ENCODE data around the gene LSMEM2. TPM values are rescaled to one million over a fixed set of nuclear protein-coding genes. Genes with fewer than 3 reads are reported as not detected.
"Not testable (repeated sequence)": the region's sequence is repeated elsewhere in the genome, so short reads cannot be mapped to it uniquely, and the experiment has no call there.

LSMEM2 gene
- total RNA-seq, 1 donor from 2014 or later: 17.1 TPM

DNA sequence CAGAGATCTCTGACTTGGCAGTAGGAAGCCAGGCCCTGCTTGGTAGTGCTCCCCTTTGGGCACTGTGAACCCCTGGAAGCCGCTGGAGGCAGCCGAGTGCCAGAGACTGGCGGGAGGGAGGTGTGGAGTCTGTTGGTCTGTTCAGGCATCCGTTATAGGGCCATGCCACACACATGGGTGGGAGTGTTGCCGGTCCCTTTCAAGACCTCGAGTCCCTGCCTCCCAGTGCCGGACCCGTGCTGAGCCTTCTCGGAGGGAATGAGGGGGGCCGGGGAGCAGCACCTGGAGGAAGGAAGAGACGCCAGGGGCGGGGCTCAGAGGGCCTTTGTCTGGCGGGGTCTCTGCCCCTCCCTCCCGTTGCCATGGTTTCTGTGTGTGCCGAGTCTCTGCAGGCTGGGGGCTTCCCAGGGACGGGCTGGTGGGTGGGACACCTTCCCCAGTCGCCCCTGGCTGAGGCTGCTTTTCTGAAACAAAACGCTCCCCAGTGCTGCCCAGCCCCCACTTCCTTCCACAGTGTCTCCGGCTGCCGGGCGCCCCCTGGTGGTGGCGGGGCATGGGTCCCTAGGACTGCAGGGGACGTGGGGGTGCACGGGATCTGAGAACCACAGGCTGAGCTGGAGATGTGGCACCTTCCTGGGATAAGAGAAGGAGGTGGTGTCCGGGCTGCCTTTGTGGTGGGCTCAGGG is 32.9 kb upstream of the LSMEM2 start:
- peak; percentile 96 for DNase-seq

DNA sequence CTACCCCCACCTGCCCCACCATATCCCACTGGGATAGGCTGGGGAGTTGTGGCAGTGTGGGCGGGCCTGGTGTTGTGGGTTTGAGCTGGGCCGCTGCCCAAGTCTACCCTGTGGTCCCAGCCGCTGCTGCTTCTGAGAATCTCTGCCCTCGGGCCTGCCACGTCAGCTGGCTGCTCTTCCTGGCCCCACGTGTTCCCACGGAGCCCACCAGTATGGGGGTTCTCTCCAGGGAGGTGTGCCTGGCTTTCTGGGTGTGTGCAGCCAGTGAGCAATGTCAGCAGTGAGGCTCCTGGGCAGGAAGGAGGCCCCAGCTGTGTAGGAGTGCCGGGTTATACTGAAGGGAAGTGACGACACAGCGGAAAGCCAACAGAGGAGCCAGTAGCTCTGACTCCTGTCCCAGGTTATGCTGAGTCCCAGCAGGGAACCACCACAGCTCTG is 32.4 kb upstream of the LSMEM2 start:
- peak; percentile 73 for DNase-seq

DNA sequence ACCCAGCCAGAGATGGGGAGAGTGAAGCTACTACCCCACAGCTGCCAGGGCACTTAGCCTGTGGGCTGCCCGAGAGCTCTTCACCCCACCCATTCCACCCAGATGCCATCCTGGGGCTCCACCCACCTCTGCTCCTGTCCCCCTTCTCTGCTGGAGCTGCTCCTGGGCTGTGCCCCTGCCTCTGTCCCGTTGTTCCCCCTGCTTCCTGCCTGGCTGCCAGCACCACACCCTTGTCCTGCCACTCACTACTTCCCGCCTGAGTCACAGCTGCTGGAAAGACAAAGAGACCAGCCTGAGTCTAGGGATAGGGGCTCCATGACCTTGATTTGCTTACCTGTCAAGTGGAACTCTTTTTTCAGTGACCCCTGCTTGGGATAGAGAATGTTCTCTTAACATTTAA is 30.5 kb upstream of the LSMEM2 start:
- peak; percentile 68 for DNase-seq

DNA sequence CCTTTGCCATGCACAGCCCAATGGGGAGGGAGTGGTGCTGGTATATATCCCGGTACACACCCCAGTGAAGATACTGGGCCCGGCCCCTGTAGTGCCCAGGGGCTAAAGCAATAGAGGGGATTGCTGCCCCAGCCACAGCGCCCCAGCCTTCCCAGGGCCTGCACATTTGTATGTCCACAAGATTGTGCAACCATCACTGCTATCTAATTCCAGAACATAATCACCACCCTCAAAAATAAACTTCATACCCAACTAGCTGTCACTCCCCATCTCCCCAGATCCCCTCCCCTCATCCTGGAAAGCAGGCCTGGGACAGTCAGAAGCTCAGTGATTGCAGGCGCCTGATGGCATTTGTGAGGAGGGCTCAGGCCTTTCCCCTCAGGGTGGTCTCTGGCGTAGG is 29.4 kb upstream of the LSMEM2 start:
- no peak for DNase-seq

DNA sequence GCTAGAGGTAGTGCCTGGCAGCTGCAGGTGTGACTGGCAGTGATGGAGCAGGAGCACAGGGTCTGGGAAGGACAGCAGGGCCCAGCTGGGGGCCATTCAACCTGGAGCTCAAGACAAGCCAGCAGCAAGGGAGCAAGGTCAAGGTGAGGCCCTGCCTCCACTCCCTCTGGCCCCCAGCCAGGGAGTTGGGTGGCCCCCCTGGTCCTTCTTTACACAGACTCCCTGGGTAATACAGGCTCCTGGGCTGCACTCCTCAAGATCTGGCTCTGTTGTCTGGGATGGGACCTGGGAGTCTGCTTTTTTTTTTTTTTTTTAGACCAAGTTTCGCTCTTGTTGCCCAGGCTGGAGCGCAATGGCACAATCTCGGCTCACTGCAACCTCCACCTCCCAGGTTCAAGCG is 28.4 kb upstream of the LSMEM2 start:
- no peak for DNase-seq

DNA sequence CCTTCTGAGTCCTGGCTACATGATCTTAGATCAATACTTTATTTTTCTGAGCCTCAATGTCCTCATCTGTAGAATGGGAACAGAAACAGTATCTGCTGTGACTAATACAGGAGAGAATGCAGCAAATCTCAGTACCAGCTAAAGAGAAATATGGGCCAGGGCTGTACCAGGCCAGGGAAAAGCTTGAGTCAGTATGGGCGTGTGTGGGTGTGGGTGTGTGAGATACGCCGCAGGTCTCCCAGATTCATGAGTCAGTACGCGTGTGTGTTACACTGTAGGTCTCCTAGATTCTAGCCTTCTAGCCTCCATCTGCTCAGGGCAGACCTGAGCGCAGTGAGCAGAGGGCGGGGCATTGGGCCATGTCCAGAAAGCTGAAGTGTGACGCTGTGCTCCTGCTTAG is 27.7 kb upstream of the LSMEM2 start:
- no peak for DNase-seq

DNA sequence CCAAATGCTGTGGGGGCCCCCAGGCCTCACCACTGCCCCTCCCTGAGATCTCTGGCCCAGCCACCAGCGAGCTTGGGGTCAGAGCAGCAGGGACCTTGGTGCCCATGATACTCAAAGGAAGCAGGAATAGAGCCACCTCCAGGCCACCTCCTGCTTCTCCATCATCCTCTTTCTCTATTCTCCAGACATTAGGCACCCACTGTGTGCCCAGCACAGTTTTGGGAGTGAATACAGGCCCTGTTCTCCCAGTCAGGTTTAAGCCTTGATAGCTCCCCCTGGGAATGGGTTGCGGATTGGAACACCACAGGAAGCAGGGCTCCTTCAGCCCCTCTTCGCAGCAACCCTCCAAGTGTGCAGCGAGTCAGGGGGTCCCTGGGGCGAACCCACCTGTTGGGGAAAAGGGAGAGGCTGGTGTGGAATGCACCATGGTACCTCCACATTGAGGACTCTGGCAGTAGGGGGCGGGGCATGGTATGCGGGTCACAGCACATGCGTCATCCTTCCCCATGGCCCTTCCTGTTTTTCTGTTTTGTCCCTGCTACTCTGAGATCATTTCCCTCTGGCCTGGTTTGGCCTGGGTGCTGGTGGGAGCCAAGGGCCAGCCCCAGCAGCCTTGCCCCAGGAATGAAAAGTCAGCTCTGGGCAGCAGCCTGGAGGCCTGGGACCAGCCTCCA is 24.2 kb upstream of the LSMEM2 start:
- no peak for DNase-seq

DNA sequence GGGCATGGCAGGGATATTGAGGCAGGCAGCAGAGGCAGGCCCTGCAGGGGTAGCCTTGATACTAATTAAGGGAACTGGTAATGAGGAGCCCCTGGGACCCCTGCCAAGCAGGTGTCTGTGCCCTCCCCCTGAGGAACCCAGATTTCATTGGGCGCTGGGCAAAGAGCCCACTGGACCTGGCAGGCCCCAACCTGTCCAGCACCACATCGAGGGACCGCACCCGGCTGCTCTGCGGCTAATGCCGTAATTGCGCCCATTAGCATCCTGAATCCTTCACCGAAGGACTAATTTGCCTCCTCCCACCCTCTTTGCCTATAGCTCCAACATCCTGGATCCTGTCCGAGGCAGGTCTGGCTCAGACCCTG is 23.7 kb upstream of the LSMEM2 start:
- DNase-seq: no peak

DNA sequence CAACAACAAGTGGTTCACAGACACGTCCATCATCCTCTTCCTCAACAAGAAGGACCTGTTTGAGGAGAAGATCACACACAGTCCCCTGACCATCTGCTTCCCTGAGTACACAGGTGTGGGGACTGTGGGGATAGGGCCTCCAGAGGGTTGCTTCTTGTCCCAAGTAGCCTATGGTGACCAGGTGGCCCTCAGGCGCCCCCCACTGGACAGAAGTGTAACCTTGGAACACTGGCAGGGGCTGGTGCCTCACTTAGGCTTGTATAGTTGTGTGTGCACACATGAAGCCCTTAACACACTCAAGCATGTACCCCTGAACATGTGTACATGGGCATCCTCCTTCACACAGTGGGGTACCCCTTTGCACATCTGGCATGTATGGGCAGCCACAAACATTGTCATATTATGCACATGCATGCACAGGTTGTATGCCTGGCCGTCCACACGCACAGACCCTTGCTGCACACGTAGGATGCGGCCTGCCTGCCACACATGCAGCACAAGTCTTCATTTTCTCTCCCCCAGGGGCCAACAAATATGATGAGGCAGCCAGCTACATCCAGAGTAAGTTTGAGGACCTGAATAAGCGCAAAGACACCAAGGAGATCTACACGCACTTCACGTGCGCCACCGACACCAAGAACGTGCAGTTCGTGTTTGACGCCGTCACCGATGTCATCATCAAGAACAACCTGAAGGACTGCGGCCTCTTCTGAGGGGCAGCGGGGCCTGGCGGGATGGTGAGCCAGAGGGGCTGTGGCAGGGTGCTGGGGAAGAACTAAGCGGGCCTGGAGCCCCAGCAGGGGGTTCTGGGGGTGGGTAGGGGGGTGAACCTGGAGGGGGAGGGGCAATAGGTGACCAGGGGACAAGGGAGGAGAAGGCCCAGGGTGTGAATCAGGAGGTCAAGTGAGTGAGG is 21.7 kb upstream of the LSMEM2 start:
- peak; percentile 32 for DNase-seq

DNA sequence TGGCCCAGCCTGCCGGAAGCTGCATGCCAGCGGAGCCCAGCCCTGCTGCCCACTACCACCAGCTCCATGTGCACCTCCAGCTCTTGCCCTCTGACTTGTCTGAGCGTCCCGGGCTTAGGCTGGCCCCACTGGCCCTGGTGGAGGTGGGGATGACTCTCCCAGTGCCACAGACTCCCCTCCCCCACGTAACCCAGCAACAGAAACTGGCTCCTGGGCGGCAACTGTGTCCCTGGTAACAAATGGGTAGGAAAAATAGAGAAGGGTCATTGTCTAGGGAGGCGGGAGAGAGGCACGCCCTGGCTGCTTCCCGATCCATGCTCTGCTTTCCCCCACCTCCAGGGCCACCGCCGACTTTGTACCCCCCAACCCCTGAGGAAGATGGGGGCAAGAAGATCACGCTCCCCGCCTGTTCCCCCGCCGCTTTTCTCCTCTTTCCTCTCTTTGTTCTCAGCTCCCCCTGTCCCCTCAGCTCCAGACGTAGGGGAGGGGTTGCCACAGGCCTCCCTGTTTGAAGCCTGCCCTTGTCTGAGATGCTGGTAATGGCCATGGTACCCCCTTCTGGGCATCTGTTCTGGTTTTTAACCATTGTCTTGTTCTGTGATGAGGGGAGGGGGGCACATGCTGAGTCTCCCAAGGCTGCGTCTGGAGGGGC is 20.7 kb upstream of the LSMEM2 start:
- DNase-seq: peak; percentile 36

DNA sequence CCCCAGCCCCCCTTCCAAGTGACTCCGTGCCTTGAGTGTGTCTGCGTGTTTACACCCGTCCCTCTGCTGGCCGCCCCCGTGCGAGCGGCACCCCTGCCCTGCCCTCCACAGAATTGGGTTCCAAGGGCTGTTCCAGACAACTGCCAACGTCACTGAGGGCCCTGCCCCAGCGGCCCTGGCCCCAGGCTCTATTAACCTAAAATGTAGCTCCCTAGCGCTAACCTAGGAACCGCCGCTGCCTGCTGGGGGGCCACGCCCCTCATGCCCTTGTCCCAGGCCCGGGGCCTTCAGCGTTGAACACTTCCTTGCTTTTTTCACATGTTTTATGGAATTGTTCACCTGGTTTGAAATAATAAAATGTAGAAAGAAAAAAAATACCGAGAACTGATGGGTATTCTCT is 19.9 kb upstream of the LSMEM2 start:
- DNase-seq: peak; percentile 21

DNA sequence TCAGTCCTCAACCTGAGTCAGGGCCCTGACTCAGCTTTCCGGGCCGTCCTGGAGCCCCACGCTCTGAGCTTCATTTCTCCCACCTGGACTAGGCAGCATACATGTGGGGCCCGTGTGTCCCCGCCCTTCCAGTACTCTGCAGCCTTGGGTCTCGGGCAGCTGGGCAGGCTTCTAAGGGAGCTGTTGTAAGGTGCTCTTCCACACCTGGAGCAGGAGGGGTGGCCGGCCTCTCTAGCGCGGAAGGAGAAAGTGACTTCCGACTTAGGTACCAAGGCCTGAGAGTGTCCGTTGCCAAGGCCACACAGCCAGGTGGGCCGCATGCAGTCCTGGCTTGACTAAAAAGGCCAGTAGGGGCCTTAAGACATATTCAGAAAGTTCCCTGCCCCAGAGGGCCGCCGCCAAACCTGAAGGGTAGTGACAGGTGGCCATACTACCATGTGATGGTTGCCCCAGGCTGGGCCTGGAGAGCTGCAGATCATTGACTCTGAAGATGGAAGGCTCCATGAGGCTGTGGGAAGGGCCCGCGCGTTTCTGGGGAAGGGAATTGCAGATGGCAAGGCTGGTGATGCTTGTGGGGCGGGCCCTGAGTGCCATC is 19.4 kb upstream of the LSMEM2 start:
- no peak for DNase-seq

DNA sequence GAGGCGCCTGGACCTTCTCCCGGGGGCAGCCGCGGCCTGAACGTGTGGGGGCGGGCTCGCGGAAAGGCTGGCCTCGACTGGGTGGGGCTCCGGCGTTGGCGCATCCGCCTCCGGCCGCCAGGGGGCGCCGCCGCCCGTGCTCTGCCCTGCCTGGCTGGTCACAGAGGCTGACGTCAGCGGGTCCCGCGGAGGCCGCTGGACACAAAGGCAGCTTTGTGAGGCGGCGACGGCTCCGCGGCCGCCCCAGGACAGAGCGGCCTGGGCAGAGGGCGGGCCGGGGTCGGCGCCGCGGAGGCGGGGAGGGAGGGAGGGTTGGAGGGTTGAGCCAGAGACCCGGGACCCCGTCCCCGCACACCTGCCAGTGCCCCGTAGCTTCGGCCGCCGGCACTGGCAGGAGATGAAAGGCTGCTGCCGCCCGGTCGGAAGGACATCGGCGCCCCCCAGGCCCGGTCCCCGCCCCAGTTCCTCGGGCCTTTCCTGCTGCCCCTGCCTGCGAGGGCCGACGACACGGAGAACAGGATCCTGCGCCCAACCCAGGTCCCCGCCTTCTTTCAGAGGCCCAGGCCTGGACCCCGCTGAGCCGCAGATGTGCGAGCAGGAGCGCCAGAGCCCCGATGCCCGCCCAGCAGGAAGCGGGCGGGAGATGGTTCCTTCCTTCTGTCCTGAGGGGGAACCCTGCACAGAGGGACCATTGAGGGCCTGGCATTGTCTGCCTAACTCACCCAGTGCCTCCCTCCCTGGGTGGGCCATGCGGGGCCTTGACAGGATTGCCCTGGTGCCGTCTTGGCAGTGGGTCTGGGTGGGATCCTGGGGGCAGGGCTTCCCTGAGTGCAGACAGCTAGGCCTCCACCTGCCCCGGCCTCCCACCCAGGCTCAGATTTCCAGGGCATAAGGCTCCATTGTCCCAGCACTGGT is 18.6 kb upstream of the LSMEM2 start:
- peak; percentile 97 for DNase-seq

DNA sequence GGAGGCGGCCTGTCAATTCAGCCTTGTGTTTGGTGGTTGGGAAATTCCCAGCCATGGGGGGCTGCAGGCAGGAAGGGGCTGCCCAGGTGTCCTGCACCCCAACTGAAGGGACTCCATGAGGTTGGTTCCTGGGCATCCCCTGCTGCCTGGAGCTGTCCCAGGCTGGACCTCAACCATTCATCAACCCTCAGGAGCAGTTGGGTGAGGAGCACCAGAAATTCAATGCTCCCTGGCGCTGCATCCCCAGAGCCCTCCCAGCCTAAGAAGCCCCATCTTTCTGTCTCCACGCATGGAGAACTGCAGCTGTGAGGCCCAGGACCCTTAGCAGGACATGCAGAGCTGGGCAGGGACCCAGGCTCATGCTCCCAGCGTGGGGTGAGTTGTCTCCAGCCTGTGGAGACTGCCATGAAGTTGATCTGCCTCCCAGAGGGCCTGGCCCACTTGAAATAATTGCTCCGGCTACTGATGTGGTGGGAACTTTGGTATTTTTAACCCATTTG is 17.9 kb upstream of the LSMEM2 start:
- no peak for DNase-seq

DNA sequence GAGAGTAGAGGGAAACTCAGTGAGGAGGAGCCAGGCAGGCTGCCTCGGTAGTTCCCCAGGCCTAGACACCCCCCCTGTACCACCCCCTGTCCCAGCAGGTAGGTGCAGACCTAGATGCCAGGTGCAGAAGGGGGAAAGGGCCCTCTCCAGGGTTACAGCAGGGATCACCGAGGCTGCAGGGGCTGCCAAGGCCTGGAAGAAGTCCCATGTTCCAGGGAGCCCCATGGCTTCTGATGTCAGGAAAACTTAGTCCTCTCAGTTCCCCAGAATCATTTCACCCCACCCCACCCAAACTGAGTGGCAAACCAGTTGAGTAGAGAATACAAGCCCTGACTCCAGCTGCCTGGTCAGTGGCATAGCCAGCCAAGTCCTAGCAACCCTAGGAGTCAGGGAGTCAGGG is 17.4 kb upstream of the LSMEM2 start:
- DNase-seq: peak; percentile 23

DNA sequence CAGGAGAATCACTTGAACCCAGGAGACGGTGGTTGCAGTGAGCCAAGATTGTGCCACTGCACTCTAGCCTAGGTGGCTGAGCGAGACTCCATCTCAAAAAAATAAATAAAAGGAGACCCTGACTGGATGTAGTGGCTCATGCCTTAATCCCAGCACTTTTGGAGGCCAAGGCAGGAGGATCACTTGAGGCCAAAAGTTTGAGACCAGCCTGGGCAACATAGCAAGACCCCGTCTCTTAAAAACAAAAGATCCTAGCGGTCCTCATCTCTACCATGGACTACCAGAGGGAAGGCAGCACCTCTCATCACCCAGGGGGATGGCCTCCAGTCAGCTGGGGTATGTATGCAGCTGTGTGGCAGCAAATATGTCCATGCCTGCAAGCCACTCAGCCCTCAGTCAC is 16.7 kb upstream of the LSMEM2 start:
- not testable (repeated sequence) for DNase-seq

DNA sequence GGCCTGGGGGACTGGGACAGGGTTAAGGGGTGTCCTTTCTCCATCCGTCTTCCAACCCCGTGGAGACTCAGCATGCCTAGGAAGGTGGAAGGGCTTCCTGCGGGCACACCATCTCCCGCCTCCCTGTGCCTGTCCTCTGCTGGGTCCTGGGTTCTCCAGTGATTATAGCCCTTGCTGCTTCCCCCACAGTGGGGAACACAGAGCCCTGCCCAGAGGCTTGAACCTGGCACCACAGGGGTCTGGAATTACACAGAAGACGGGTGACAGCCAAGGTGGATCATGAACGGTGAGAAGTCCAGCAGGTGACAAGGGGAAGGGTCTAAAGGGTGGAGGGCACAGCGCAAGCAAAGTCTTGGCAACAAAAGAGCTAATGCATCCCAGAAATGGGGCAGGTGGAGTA is 16.1 kb upstream of the LSMEM2 start:
- DNase-seq: no peak

DNA sequence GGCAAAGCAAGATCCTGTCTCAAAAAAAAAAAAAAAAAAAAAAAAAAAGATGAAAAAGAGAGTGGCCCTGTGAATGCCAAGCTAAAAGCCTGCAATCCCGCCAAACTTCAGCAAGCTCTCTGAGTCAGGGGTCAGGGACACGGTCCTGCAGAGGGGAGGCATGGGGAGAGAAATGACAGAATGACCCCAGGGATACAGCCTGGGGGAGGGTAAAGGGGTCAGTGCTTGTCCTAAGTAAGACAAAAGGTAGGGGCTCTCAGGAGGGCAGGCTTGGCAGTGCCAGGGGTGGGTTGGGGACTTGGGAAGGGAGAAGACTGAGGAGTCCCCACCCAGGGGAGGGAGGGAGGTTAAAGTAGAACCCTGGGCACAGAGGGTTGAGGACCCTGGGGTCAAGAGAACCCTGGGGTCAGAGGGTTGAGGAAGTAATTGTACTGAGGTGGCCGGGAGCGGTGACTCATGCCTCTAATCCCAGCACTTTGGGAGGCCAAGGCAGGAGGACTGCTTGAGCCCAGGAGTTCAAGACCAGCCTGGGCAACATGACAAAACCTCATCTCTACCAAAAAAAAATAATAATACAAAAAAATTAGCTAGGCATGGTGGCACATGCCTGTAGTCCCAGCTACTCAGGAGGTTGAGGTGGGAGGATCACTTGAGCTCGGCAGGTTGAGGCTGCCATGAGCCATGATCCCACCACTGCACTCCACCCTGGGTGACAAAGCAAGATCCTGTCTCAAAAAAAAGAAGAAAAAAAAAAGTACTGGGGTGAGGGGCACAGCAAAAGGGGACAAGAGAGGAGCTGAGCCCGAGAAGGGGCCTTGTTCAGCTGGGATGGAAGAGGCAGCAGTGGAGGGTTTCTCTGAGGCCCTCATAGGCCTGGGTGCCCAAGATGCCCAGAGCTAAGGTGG is 15.2 kb upstream of the LSMEM2 start:
- DNase-seq: no peak

DNA sequence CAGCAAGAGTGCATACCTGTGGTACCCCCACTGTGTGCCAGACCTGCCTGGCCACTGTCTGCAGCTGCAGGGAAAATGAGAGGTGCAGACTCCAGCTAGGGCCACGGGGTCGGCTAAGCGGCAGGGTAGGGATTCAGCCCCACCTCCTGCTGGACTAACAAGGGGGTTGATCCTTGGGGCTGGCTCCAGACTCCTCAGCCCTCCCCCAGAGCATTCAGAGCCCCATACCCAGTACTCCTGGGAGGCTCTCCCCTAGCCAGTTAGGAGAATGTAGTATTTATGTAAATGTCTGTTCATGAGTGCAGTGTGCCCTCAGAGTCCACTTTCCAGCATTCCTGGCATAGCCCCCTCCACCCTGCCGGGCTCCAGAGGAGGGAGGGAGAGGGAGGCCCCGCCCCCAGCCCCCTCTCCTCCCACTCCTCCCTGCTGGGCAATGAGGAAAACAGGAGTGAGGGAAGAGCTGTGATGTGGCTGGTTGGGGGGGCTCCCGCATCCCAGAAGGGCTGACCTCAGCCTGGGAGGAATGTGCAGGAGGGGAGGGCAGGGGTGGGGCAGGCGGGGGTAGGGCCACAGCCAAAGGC is 14.4 kb upstream of the LSMEM2 start:
- DNase-seq: peak; percentile 97

Measured in tongue (tissue), 2 donors.